BLaER1 treated with 17β-estradiol and CSF1 and Interleukin-3, amounts not matched to agents 10 nM and 100 nM (cell line): Measurements from ENCODE around the gene STK32C.
A peak's percentile ranks its signal among the peaks of the same experiment; 100 is the strongest.

Experiments used
- H3K27ac ChIP-seq, 11 experiments: shearing (Covaris generic); formaldehyde crosslinking; 2 replicates each; pipeline ENCODE4 v1.8.1; 2022
- H3K27me3 ChIP-seq, 11 experiments: shearing (Covaris generic); formaldehyde crosslinking; 2 replicates each; pipeline ENCODE4 v1.8.1; 2022
- H3K36me3 ChIP-seq, 11 experiments: shearing (Covaris generic); formaldehyde crosslinking; 2 replicates each; pipeline ENCODE4 v1.8.1; 2022
- H3K4me1 ChIP-seq, 10 experiments: shearing (Covaris generic); formaldehyde crosslinking; 2 replicates each; pipeline ENCODE4 v1.8.1; 2022
- H3K4me2 ChIP-seq, 11 experiments: shearing (Covaris generic); formaldehyde crosslinking; 2 replicates each; pipeline ENCODE4 v1.8.1; 2022
- H3K4me3 ChIP-seq, 10 experiments: shearing (Covaris generic); formaldehyde crosslinking; 2 replicates each; pipeline ENCODE4 v1.8.1; 2022
- H3K9ac ChIP-seq, 11 experiments: shearing (Covaris generic); formaldehyde crosslinking; 2 replicates each; pipeline ENCODE4 v1.8.1; 2022
- H3K9me3 ChIP-seq, 11 experiments: shearing (Covaris generic); formaldehyde crosslinking; replicated peaks in 1 of 11; 2 replicates each; pipeline ENCODE4 v1.8.1; 2022
- H4K20me1 ChIP-seq, 11 experiments: shearing (Covaris generic); formaldehyde crosslinking; 2 replicates each; pipeline ENCODE4 v1.8.1; 2022
- Cebpa-rat ChIP-seq, 11 experiments: shearing (Covaris generic); IDR thresholded peaks; 2 replicates each; pipeline ENCODE4 v1.8.1; 2022

STK32C gene

DNA sequence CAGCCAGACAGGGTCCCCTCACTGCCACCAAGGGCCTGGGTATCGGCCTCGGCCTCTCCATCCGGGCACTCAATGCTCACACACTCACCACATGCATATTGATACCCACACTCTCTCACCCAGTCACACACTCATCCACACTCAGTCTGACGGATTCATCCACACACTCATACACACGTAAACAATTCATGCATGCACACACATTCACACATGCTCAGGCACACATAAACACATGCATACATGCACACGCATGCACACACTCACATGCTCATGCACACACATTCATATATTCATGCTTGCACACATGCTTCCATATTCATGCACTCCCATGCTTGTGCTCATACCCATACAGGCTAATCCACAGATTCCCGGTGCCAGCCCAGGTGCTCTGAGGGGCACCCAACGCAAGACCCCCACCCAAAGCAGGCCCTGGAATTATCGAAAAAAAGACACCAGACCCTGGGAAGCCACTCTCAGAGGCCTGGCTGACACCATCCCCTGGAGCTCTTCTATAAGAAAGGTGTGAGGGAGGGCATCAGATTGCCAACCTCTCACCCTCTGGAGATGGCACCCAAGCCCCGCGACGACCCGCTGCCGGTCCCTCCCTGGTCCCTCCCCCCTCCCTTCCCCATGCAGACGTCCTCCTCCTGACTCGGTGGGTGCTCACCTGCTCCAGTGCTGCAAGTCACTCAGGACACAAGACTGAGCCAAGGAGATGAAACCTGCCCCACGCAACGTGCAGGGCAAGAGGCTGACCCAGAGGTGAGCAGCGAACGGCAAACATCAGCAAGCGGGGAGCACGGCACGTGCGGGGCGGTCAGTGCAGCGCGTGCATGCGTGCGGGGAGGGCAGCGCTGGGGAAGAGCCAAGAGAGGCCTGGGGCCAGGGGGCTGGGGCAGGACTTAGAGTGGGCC is 15.2 kb downstream of the STK32C start:
- Histone ChIP-seq H3K9ac (no peak overlapping the region), H3K4me2 (no peak overlapping the region), H3K27me3 (peaks cover 0 to 32% (median 0%) of the 10 kb centered on the region in 11 experiments; a peak in 7 of 22 replicates), H3K9me3 (peaks cover 0 to 22% (median 11%) of the 10 kb centered on the region in 11 experiments; a peak in 14 of 22 replicates), H4K20me1 (peaks cover 0 to 66% (median 23%) of the 10 kb centered on the region in 11 experiments; a peak in 18 of 22 replicates), H3K4me1 (peaks cover 11 to 42% (median 36%) of the 10 kb centered on the region in 10 experiments), H3K36me3 (no peaks in the 10 kb centered on the region), H3K4me3 (no peak overlapping the region), H3K27ac (no peak overlapping the region)
- no peak for TF ChIP-seq Cebpa-rat (IDR thresholded peaks at IDR 0.05)

GRCh38 chr10:132291826-132292225 is 15.9 kb downstream of the STK32C start:
- Histone ChIP-seq H3K4me1 (peaks cover 4 to 35% (median 28%) of the 10 kb centered on the region in 10 experiments), H3K36me3 (no peaks in the 10 kb centered on the region), H3K9me3 (peaks cover 0 to 22% (median 11%) of the 10 kb centered on the region in 11 experiments; a peak in 14 of 22 replicates), H3K27me3 (peaks cover 0 to 25% (median 0%) of the 10 kb centered on the region in 11 experiments; a peak in 7 of 22 replicates), H3K4me3 (no peak overlapping the region), H3K9ac (no peak overlapping the region), H3K4me2 (no peak overlapping the region), H4K20me1 (peaks cover 0 to 59% (median 16%) of the 10 kb centered on the region in 11 experiments; a peak in 15 of 22 replicates), H3K27ac (no peak overlapping the region)
- TF ChIP-seq Cebpa-rat (IDR thresholded peaks at IDR 0.05), result no peak

GRCh38 chr10:132290631-132291030 is 17.1 kb downstream of the STK32C start:
- Histone ChIP-seq H3K4me1 (peaks cover 0 to 24% (median 17%) of the 10 kb centered on the region in 10 experiments; a peak in 15 of 20 replicates), H3K9me3 (peaks cover 0 to 22% (median 11%) of the 10 kb centered on the region in 11 experiments; a peak in 14 of 22 replicates), H4K20me1 (peaks cover 0 to 51% (median 15%) of the 10 kb centered on the region in 11 experiments; a peak in 12 of 22 replicates), H3K36me3 (no peaks in the 10 kb centered on the region), H3K27me3 (peaks cover 0 to 14% (median 0%) of the 10 kb centered on the region in 11 experiments; a peak in 2 of 22 replicates), H3K4me2 (no peak overlapping the region), H3K9ac (no peak overlapping the region), H3K4me3 (no peak overlapping the region), H3K27ac (no peak overlapping the region)
- TF ChIP-seq Cebpa-rat (IDR thresholded peaks at IDR 0.05), result no peak

DNA sequence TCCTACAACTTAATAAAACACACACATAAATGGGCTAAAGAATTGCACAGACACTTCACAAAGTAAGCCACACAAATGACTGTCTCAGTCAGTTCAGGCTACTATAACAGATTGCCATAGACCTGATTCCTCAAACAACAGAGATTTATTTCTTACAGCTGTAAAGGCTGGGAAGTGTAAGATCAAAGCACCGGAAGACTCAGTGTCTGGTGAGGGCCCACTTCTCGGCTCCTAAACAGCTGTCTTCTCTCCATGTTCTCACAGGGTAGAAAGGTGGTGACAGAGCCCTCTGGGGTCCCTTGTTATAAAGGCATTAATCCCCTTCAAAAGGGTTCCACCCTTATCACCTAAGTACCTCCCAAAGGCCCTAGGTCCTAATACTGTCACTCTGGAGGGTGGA is 18.3 kb downstream of the STK32C start:
- H3K4me3 ChIP-seq, result no peak overlapping the region
- H3K36me3 ChIP-seq, result no peaks in the 10 kb centered on the region
- peaks cover 0 to 17% (median 11%) of the 10 kb centered on the region in 10 experiments; a peak in 14 of 20 replicates for H3K4me1 ChIP-seq
- no peak overlapping the region for H3K27ac ChIP-seq
- peaks cover 0 to 6% (median 0%) of the 10 kb centered on the region in 11 experiments; a peak in 1 of 22 replicates for H3K27me3 ChIP-seq
- H3K9me3 ChIP-seq, result peaks cover 0 to 22% (median 11%) of the 10 kb centered on the region in 11 experiments; a peak in 14 of 22 replicates
- H4K20me1 ChIP-seq, result peaks cover 0 to 41% (median 12%) of the 10 kb centered on the region in 11 experiments; a peak in 12 of 22 replicates
- no peak overlapping the region for H3K9ac ChIP-seq
- no peak overlapping the region for H3K4me2 ChIP-seq
- no peak for TF ChIP-seq Cebpa-rat (IDR thresholded peaks at IDR 0.05)

GRCh38 chr10:132283604-132284382 is 24.0 kb downstream of the STK32C start:
- peaks cover 0 to 12% (median 3%) of the 10 kb centered on the region in 11 experiments; a peak in 12 of 22 replicates for H3K9me3 ChIP-seq

DNA sequence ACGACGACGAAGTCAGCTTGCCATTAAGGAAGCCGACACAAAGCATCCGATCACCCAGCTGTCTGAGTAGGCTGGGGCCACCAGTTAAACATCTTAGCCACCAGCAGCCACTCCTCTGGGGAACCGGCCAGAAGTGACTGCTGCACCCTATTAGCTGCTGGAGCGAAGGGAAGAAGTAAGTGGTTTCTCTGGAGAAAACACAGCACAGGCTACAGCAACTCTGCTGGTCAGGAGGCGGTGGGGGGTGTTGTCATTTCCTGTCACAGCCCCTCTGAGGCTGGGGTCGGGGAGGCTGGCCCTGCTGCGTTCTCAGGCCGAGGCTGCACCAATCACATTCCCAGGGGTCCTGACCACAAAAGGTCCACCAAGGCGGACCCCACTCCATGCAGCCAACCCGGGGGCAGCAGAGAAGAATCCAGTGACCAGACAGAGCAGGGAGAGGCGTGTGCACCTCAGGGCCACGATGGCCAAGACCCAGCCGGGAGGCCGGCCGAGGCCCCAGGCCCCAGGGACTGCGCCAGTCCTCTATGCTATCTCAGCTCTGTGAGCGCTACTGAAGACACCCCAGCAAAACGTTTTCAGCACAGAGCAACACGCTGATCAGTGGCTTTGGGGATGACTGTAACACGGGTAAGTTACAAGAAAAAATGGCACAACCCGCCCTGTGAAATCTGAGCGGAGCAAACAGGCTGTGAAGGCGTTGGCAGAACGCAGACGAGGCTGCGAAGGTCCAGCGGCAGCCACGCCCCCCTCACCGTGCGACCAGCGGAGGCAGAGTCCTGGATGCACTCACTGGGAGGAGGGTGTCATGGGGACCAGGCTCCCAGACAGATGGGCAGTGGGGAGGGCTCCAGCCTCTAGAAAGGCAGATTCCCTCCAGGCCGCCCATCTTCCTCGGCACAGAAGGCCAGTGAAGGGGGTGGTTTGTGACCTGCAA is 24.8 kb downstream of the STK32C start:
- H3K4me1 ChIP-seq, result peaks cover 0 to 65% (median 49%) of the 10 kb centered on the region in 10 experiments; a peak in 16 of 20 replicates
- no peak overlapping the region for H3K4me3 ChIP-seq
- H3K36me3 ChIP-seq, result no peaks in the 10 kb centered on the region
- peaks cover 0 to 47% (median 32%) of the 10 kb centered on the region in 11 experiments; a peak in 13 of 22 replicates for H4K20me1 ChIP-seq
- peak overlapping the region in 9 of 11 experiments; percentile 23 to 82 (median 69); a peak in 15 of 22 replicates for H3K4me2 ChIP-seq
- peaks cover 0 to 4% (median 0%) of the 10 kb centered on the region in 11 experiments; a peak in 2 of 22 replicates for H3K9me3 ChIP-seq
- TF ChIP-seq Cebpa-rat (IDR thresholded peaks at IDR 0.05), result no peak
- H3K27me3 ChIP-seq, result peaks cover 0 to 21% (median 0%) of the 10 kb centered on the region in 11 experiments; a peak in 9 of 22 replicates
- H3K27ac ChIP-seq, result no peak overlapping the region
- no peak overlapping the region for H3K9ac ChIP-seq

More at GRCh38 chr10:132283604-132284382, 24.0 kb downstream of the STK32C start:
- Histone ChIP-seq H3K27ac (no peak overlapping the region), H3K27me3 (peaks cover 0 to 21% (median 0%) of the 10 kb centered on the region in 11 experiments; a peak in 9 of 22 replicates), H3K4me3 (no peak overlapping the region), H3K9ac (no peak overlapping the region), H3K4me2 (peak overlapping the region in 1 of 11 experiments; percentile 82; a peak in 2 of 22 replicates), H3K4me1 (peaks cover 0 to 57% (median 40%) of the 10 kb centered on the region in 10 experiments; a peak in 16 of 20 replicates), H4K20me1 (peaks cover 0 to 43% (median 32%) of the 10 kb centered on the region in 11 experiments; a peak in 12 of 22 replicates), H3K36me3 (no peaks in the 10 kb centered on the region)
- TF ChIP-seq Cebpa-rat (IDR thresholded peaks at IDR 0.05), result no peak

- no peak overlapping the region for H3K27ac ChIP-seq
- peaks cover 0 to 56% (median 36%) of the 10 kb centered on the region in 11 experiments; a peak in 13 of 22 replicates for H4K20me1 ChIP-seq
These were observed 25.7 kb downstream of the STK32C start for GRCh38 chr10:132281915-132282666.

More at GRCh38 chr10:132281915-132282666, 25.7 kb downstream of the STK32C start:
- H3K4me3 ChIP-seq, result no peak overlapping the region
- H3K9me3 ChIP-seq, result no peaks in the 10 kb centered on the region
- H3K9ac ChIP-seq, result no peak overlapping the region
- no peaks in the 10 kb centered on the region for H3K36me3 ChIP-seq
- peaks cover 0 to 26% (median 0%) of the 10 kb centered on the region in 11 experiments; a peak in 9 of 22 replicates for H3K27me3 ChIP-seq
- TF ChIP-seq Cebpa-rat (IDR thresholded peaks at IDR 0.05), result no peak
- H3K4me2 ChIP-seq, result peak overlapping the region; percentile 22 to 82 (median 65); a peak in 20 of 22 replicates
- H3K4me1 ChIP-seq, result peaks cover 0 to 74% (median 57%) of the 10 kb centered on the region in 10 experiments; a peak in 16 of 20 replicates
